ENCODE results near the gene WEE1.

The WEE1 gene

DNA sequence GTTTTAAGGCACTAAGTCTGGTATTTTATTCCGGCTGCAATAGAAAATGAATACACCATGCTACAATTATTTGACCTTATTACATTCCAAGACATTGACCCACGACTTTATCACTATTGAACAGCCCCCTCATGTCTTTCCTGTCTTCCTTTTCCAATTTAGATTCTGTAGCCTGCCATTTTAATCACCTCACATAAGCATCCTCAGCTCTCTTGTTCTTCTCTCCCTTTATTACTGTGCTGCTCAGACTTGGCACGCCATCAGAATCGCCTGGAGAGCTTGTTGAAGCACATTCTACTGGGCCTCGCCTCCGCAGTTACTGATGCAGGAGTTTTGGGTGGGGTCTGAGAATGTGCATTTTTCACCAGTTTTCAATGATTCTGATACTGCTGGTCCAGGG is 51.7 kb downstream of the WEE1 start:
- CTCF ChIA-PET, result no interaction called here
- DNase-seq (ENCODE audit: extremely low spot score), result no peak
- POLR2A ChIA-PET, result no interaction called here
- no peak for TF ChIP-seq FOXK2 (IDR thresholded peaks at IDR 0.05)
- TF ChIP-seq ZNF384 (IDR thresholded peaks at IDR 0.05), result no peak
- TF ChIP-seq ARNT (IDR thresholded peaks at IDR 0.05), result no peak
- TF ChIP-seq BHLHE40 (IDR thresholded peaks at IDR 0.05; ENCODE audit: borderline replicate concordance), result no peak
- no peak for TF ChIP-seq TARDBP (IDR thresholded peaks at IDR 0.05)
- no peak for TF ChIP-seq CTBP1 (IDR thresholded peaks at IDR 0.05; ENCODE audit: borderline replicate concordance)
- TF ChIP-seq NFRKB (IDR thresholded peaks at IDR 0.05), result no peak

DNA sequence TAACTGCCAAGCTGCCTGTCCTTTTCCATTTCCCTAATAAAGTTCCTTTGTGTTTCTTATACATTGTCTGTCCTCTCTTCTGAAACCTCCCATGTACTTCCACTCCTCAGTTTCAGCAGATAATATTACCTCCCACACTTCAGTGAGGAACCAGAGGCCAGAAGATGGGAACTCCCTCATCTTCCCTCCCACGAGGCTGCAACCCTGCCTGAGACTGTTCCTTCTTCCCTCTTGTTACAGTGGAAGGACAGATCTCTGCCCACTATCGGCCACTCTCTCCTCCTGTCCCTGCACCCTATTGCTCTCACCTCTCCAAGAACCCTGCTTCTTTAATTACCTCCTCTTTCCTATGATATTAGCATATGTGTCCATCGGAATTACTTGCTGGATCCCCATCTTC is 52.3 kb downstream of the WEE1 start:
- TF ChIP-seq TARDBP (IDR thresholded peaks at IDR 0.05) (no peak), ARNT (IDR thresholded peaks at IDR 0.05) (no peak), FOXA1 (IDR thresholded peaks at IDR 0.05) (no peak), CTBP1 (IDR thresholded peaks at IDR 0.05; ENCODE audit: borderline replicate concordance) (no peak)
- TF ChIP-seq, protein P1, sequence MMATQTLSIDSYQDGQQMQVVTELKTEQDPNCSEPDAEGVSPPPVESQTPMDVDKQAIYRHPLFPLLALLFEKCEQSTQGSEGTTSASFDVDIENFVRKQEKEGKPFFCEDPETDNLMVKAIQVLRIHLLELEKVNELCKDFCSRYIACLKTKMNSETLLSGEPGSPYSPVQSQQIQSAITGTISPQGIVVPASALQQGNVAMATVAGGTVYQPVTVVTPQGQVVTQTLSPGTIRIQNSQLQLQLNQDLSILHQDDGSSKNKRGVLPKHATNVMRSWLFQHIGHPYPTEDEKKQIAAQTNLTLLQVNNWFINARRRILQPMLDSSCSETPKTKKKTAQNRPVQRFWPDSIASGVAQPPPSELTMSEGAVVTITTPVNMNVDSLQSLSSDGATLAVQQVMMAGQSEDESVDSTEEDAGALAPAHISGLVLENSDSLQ (IDR thresholded peaks at IDR 0.05), result no peak
- DNase-seq (ENCODE audit: extremely low spot score), result no peak
- ChIA-PET POLR2A (no interaction called here), CTCF (no interaction called here)

DNA sequence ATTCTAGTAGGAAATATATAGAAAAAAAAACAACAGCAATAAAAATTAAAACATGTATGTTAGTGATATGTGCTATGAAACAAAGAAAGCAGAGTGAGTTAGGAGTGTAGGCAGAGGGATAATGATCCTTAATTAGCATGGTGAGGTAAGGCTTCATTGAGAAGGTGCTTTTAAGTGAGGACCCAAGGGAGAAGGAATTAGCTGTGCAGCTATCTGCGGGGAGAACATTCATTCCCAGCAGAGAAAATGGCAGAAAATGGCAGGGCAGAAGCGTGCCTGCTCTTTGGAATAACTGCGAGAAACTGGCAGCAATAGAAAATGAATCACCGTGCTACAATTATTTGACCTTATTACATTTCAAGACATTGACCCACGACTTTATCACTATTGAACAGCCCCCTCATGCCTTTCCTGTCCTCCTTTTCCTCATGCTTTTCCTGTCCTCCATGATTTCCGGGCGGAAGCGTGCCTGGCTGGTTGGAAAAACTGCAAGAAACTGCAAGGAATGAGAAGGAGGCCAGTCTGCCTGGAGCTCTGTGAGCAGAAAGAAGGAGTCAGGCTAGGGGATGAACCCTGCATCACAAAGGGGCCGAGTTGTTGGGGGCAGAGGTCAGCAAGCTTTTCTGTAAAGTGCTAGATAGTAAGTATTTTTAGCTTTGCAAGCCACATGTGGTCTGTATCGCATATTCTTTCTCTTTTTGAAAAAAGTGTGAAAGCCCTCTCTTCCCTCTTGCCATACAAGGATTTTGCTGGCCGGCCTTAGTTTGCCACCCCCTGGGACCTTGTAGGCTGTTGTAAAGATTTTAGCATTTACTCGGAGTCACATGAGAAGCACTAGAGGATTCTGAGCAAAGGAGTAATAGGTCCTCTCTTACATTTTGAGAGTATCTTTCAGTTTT is 53.3 kb downstream of the WEE1 start:
- CTCF ChIA-PET, result no interaction called here
- POLR2A ChIA-PET, result no interaction called here
- TF ChIP-seq LEF1 (IDR thresholded peaks at IDR 0.05; ENCODE audit: borderline replicate concordance) (no peak), HDGF (IDR thresholded peaks at IDR 0.05; ENCODE audit: borderline replicate concordance) (no peak), SP1 (IDR thresholded peaks at IDR 0.05) (no peak), NFRKB (IDR thresholded peaks at IDR 0.05) (no peak), ELF4 (IDR thresholded peaks at IDR 0.05) (no peak), SUZ12 (IDR thresholded peaks at IDR 0.05) (no peak), FOXA1 (IDR thresholded peaks at IDR 0.05) (no peak), ZNF384 (IDR thresholded peaks at IDR 0.05) (no peak), ARNT (IDR thresholded peaks at IDR 0.05) (no peak), FOXK2 (IDR thresholded peaks at IDR 0.05) (no peak), TARDBP (IDR thresholded peaks at IDR 0.05) (no peak), L3MBTL2 (conservative IDR thresholded peaks at IDR 0.05) (no peak), FOXM1 (IDR thresholded peaks at IDR 0.05; ENCODE audit: borderline replicate concordance) (no peak), BHLHE40 (IDR thresholded peaks at IDR 0.05; ENCODE audit: borderline replicate concordance) (no peak), CTBP1 (IDR thresholded peaks at IDR 0.05; ENCODE audit: borderline replicate concordance) (no peak)
- TF ChIP-seq, protein P1 (IDR thresholded peaks at IDR 0.05), result no peak
- no peak for DNase-seq (ENCODE audit: extremely low spot score)

DNA sequence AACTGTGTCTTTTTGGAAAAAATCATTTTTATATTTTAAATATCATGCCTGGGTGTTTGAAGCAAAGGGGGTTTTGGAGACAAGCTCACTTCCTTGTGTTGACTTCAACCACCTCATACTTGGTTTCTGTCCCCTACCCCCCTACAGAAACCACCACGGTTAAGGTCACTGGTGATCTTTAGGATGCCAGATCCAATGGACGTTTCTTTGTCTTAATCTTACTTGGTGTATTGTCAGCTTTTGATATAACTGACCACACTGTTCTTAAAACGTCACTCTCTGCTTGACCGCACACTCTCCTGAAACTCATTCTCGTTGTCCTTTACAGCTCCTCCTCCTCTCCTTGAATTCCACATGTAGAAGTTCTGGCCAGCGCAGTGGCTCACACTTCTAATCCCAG is 55.6 kb downstream of the WEE1 start:
- POLR2A ChIA-PET, result interaction anchor here (1.2 kb wide), 1 partner anchor 16 kb away, joined by 3 read pairs; no protein-coding TSS in a partner anchor
- DNase-seq (ENCODE audit: extremely low spot score), result no peak
- no peak for TF ChIP-seq FOXK2 (IDR thresholded peaks at IDR 0.05)
- no peak for TF ChIP-seq SUZ12 (IDR thresholded peaks at IDR 0.05)
- TF ChIP-seq HDGF (IDR thresholded peaks at IDR 0.05; ENCODE audit: borderline replicate concordance), result no peak
- TF ChIP-seq TARDBP (IDR thresholded peaks at IDR 0.05), result no peak
- TF ChIP-seq LEF1 (IDR thresholded peaks at IDR 0.05; ENCODE audit: borderline replicate concordance), result no peak
- no peak for TF ChIP-seq ZNF384 (IDR thresholded peaks at IDR 0.05)
- no peak for TF ChIP-seq BHLHE40 (IDR thresholded peaks at IDR 0.05; ENCODE audit: borderline replicate concordance)
- no peak for TF ChIP-seq FOXM1 (IDR thresholded peaks at IDR 0.05; ENCODE audit: borderline replicate concordance)
- no peak for TF ChIP-seq L3MBTL2 (conservative IDR thresholded peaks at IDR 0.05)
- no peak for TF ChIP-seq ARNT (IDR thresholded peaks at IDR 0.05)
- TF ChIP-seq CTBP1 (IDR thresholded peaks at IDR 0.05; ENCODE audit: borderline replicate concordance), result no peak
- TF ChIP-seq, protein P1 (IDR thresholded peaks at IDR 0.05), result no peak
- TF ChIP-seq NFRKB (IDR thresholded peaks at IDR 0.05), result no peak
- TF ChIP-seq FOXA1 (IDR thresholded peaks at IDR 0.05), result no peak
- TF ChIP-seq ELF4 (IDR thresholded peaks at IDR 0.05), result no peak
- TF ChIP-seq SP1 (IDR thresholded peaks at IDR 0.05), result no peak
- CTCF ChIA-PET, result no interaction called here

DNA sequence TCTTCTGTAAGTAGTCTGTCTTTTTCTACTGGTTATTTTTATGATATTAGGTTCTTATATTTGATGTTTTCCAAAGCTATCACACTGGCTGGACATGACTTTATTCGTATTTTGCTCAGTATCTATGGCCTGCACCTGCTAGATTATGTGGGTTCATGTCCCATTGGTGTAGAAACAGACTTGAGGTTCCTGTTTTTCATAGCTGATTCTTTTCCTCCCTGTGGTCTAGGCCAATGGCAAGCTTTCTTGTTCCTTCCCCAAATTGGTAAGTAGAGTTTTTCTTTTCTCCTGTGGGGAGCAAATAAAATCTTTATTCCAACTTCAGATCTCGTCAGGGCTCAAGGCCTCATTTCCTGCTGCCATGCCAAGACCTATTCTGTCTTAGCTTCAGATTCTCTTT is 60.2 kb downstream of the WEE1 start:
- POLR2A ChIA-PET, result no interaction called here
- DNase-seq (ENCODE audit: extremely low spot score), result no peak
- TF ChIP-seq, protein P1 (IDR thresholded peaks at IDR 0.05), result no peak
- TF ChIP-seq FOXK2 (IDR thresholded peaks at IDR 0.05) (no peak), CTBP1 (IDR thresholded peaks at IDR 0.05; ENCODE audit: borderline replicate concordance) (no peak), NFRKB (IDR thresholded peaks at IDR 0.05) (no peak), BHLHE40 (IDR thresholded peaks at IDR 0.05; ENCODE audit: borderline replicate concordance) (no peak), ZNF384 (IDR thresholded peaks at IDR 0.05) (no peak), FOXA1 (IDR thresholded peaks at IDR 0.05) (no peak)
- CTCF ChIA-PET, result no interaction called here

DNA sequence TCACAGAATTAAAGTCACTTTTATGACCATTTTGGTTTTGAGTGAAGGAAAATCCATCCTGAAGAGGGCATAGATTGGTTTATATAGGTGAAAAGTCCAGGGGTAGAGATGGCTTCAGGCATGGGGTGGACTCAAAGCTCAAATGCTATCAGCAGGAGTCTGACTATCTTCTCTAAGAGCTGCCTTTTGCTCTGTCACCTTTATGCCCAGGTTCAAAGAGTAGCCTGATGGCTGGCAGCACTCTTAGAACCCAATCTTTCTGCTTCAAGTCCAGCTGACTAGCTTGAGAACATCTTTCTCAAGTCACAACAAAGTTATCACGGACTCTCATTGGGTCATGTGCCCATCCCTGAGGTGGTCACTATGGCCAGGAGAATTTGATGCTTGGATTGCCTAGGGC is 63.2 kb downstream of the WEE1 start:
- ChIA-PET CTCF (no interaction called here), POLR2A (no interaction called here)
- TF ChIP-seq ARNT (IDR thresholded peaks at IDR 0.05) (no peak), L3MBTL2 (conservative IDR thresholded peaks at IDR 0.05) (no peak), TARDBP (IDR thresholded peaks at IDR 0.05) (no peak), ZNF384 (IDR thresholded peaks at IDR 0.05) (no peak), FOXA1 (IDR thresholded peaks at IDR 0.05) (no peak), SP1 (IDR thresholded peaks at IDR 0.05) (no peak), HDGF (IDR thresholded peaks at IDR 0.05; ENCODE audit: borderline replicate concordance) (no peak), LEF1 (IDR thresholded peaks at IDR 0.05; ENCODE audit: borderline replicate concordance) (no peak), FOXM1 (IDR thresholded peaks at IDR 0.05; ENCODE audit: borderline replicate concordance) (no peak), FOXK2 (IDR thresholded peaks at IDR 0.05) (no peak), NFRKB (IDR thresholded peaks at IDR 0.05) (no peak), CTBP1 (IDR thresholded peaks at IDR 0.05; ENCODE audit: borderline replicate concordance) (no peak), SUZ12 (IDR thresholded peaks at IDR 0.05) (no peak), ELF4 (IDR thresholded peaks at IDR 0.05) (no peak), BHLHE40 (IDR thresholded peaks at IDR 0.05; ENCODE audit: borderline replicate concordance) (no peak)
- TF ChIP-seq, protein P1 (IDR thresholded peaks at IDR 0.05), result no peak
- no peak for DNase-seq (ENCODE audit: extremely low spot score)

All from HEK293T (cell line).